HepG2 (cell line): ENCODE data around the gene APOM. TPM values are rescaled to one million over a fixed set of nuclear protein-coding genes. Genes with fewer than 3 reads are reported as not detected.

Experiments used
- ARNT2 ChIP-seq: sonication (generic); formaldehyde crosslinking; IDR thresholded peaks from 2 replicates; pipeline ENCODE4 v1.8.0; 2022; ENCODE audit warnings: mild to moderate bottlenecking, low read depth, missing genetic modification reagents, moderate library complexity
- ASH2L ChIP-seq: fragments of 300-600, 200-600 bp; sonication (generic); IDR thresholded peaks from 2 replicates; pipeline ENCODE4 v1.7.0; 2017; ENCODE audit warnings: low read depth, mild to moderate bottlenecking, moderate library complexity, mixed read lengths, low read length; ENCODE audit not compliant: insufficient read length
- FOXA3 ChIP-seq: IDR thresholded peaks from 2 replicates; pipeline ENCODE4 v1.6.1; 2016; ENCODE audit warnings: missing genetic modification reagents, missing compliant biosample characterization
- FOXJ3 ChIP-seq: sonication (generic); formaldehyde crosslinking; IDR thresholded peaks from 2 replicates; pipeline ENCODE4 v1.4.0; 2020; ENCODE audit warnings: missing genetic modification reagents, mild to moderate bottlenecking, borderline replicate concordance
- FOXO4 ChIP-seq: sonication (generic); formaldehyde crosslinking; conservative IDR thresholded peaks from 2 replicates; pipeline ENCODE4 v1.8.1; 2023; ENCODE audit warnings: missing genetic modification reagents
- FOXP4 ChIP-seq: sonication (generic); formaldehyde crosslinking; IDR thresholded peaks from 2 replicates; pipeline ENCODE4 v1.4.0; 2020; ENCODE audit warnings: missing genetic modification reagents
- HOXA3 ChIP-seq: sonication (generic); formaldehyde crosslinking; IDR thresholded peaks from 2 replicates; pipeline ENCODE4 v1.5.0; 2020; ENCODE audit warnings: missing genetic modification reagents
- IRF9 ChIP-seq: sonication (generic); formaldehyde crosslinking; IDR thresholded peaks from 2 replicates; pipeline ENCODE4 v1.8.0; 2022; ENCODE audit warnings: missing genetic modification reagents, mild to moderate bottlenecking, borderline replicate concordance
- KDM5B ChIP-seq: sonication (generic); formaldehyde crosslinking; IDR thresholded peaks from 2 replicates; pipeline ENCODE4 v1.4.0; 2020; ENCODE audit warnings: missing genetic modification reagents, mild to moderate bottlenecking, borderline replicate concordance
- PHF21A ChIP-seq: sonication (generic); formaldehyde crosslinking; IDR thresholded peaks from 2 replicates; pipeline ENCODE4 v1.5.0; 2020; ENCODE audit warnings: mild to moderate bottlenecking, missing genetic modification reagents
- SNAPC4 ChIP-seq: sonication (generic); formaldehyde crosslinking; IDR thresholded peaks from 2 replicates; pipeline ENCODE4 v1.4.0; 2020; ENCODE audit warnings: mild to moderate bottlenecking, missing genetic modification reagents
- TBP ChIP-seq: sonication (generic); formaldehyde crosslinking; IDR thresholded peaks from 2 replicates; pipeline ENCODE4 v1.5.0; 2020; ENCODE audit warnings: missing genetic modification reagents
- ZNF256 ChIP-seq: sonication (generic); formaldehyde crosslinking; conservative IDR thresholded peaks from 2 replicates; pipeline ENCODE4 v1.4.0; 2020; ENCODE audit warnings: missing genetic modification reagents
- ZNF264 ChIP-seq: sonication (generic); formaldehyde crosslinking; IDR thresholded peaks from 2 replicates; pipeline ENCODE4 v1.4.0; 2020; ENCODE audit warnings: missing genetic modification reagents
- ZNF543 ChIP-seq: sonication (generic); formaldehyde crosslinking; IDR thresholded peaks from 2 replicates; pipeline ENCODE4 v1.4.0; 2020; ENCODE audit warnings: mild to moderate bottlenecking, missing genetic modification reagents
- ZNF577 ChIP-seq: sonication (generic); formaldehyde crosslinking; IDR thresholded peaks from 2 replicates; pipeline ENCODE4 v1.4.0; 2020; ENCODE audit warnings: mild to moderate bottlenecking, low read depth, missing genetic modification reagents, borderline replicate concordance
- polyA plus RNA-seq, 8 experiments: library from polyadenylated mRNA; depleted of rRNA in 3 of 8; stranded (reverse) in 7 of 8; unstranded in 1 of 8; fragments of >200 nt; fragmentation: Illumina TruSeq in 4 of 8; extraction: Trizol in 4 of 8; gene quantifications; 2 replicates each; pipeline versions ENCODE4 v1.2.1 to v1.2.3, GENCODE V29; 2011 to 2016; ENCODE audit warnings: low read depth in 4 of 8, missing spikeins in 1 of 8, mixed read lengths in 1 of 8; ENCODE audit not compliant: insufficient read depth in 1 of 8
- total RNA-seq, 5 experiments: library from RNA; depleted of rRNA; stranded (reverse); fragments of >200 nt; fragmentation: Illumina TruSeq; extraction: Trizol; gene quantifications; 2 replicates each; pipeline ENCODE4 v1.2.3, GENCODE V29; 2016; ENCODE audit warnings: low read depth in 1 of 5

Gene APOM
- total and polyA plus RNA-seq, 2 of the 13 experiments (the other 11 are each of a cell fraction or from before 2014, with no cell fraction given), result 98.2 to 1,140 TPM

GRCh38 chr6:31614684-31615578, 40.8 kb upstream of the APOM start, which contains the start of gene AIF1 (continued):
- TF ChIP-seq ZNF543 (CRISPR knock-in tag) (no peak), TBP (no peak), PHF21A (CRISPR knock-in tag) (peak; percentile 70), ASH2L (peak; percentile 34), ZNF264 (CRISPR knock-in tag) (peak; percentile 28; the same call in 1 of the 2 replicates), SNAPC4 (0 out of 2 replicates have a peak, but pooled peaks have one; percentile 47), KDM5B (CRISPR knock-in tag) (0 out of 2 replicates have a peak, but pooled peaks have one; percentile 28), ARNT2 (CRISPR knock-in tag) (0 out of 2 replicates have a peak, but pooled peaks have one; percentile 13), FOXO4 (CRISPR knock-in tag) (0 out of 2 replicates have a peak, but pooled peaks have one; percentile 34), HOXA3 (CRISPR knock-in tag) (0 out of 2 replicates have a peak, but pooled peaks have one; percentile 19), FOXP4 (peak; percentile 46; the same call in 1 of the 2 replicates), FOXA3 (CRISPR knock-in tag) (peak; percentile 49), ZNF256 (CRISPR knock-in tag) (0 out of 2 replicates have a peak, but pooled peaks have one; percentile 32), IRF9 (CRISPR knock-in tag) (no peak), FOXJ3 (CRISPR knock-in tag) (peak; percentile 49; the same call in 1 of the 2 replicates), ZNF577 (CRISPR knock-in tag) (no peak)
